CD14-positive monocyte (primary cell): Measurements from ENCODE around the gene TNIK. TPM values are rescaled to one million over a fixed set of nuclear protein-coding genes. Genes with fewer than 3 reads are reported as not detected.

ENCODE experiments used
- DNase-seq, 3 donors: peaks; one replicate each; pipeline ENCODE4 v3.0.0-alpha.2; 2011 to 2022
- H2AFZ ChIP-seq: 2 replicates; pipeline ENCODE4 v1.6.0; 2012; ENCODE audit warnings: mild to moderate bottlenecking, low read depth, low read length, inconsistent platforms; ENCODE audit not compliant: insufficient read depth, poor library complexity, severe bottlenecking
- H3K27ac ChIP-seq, 2 donors: 1 replicate in 1 of 2; 2 replicates in 1 of 2; pipeline ENCODE4 v1.5.1; 2012 to 2013; ENCODE audit warnings: low read length in 2 of 2, control low read depth in 1 of 2, inconsistent platforms in 1 of 2, low read depth in 1 of 2, mild to moderate bottlenecking in 1 of 2
- H3K27me3 ChIP-seq, 2 donors: one replicate each; pipeline versions ENCODE4 v1.6.0 to v1.6.1; 2011 to 2013; ENCODE audit warnings: low read length in 2 of 2; ENCODE audit not compliant: control insufficient read depth in 2 of 2, insufficient read depth in 2 of 2
- H3K36me3 ChIP-seq, 2 donors: replicated peaks in 1 of 2; 1 replicate in 1 of 2; 2 replicates in 1 of 2; pipeline versions ENCODE4 v1.5.1 to v1.6.1; 2012 to 2013; ENCODE audit warnings: low read length in 2 of 2, control low read depth in 1 of 2, inconsistent platforms in 1 of 2, mild to moderate bottlenecking in 1 of 2; ENCODE audit not compliant: insufficient read depth in 2 of 2, control insufficient read depth in 1 of 2
- H3K4me1 ChIP-seq, 2 donors: 1 replicate in 1 of 2; 2 replicates in 1 of 2; pipeline versions ENCODE4 v1.5.1 to v1.6.1; 2012 to 2013; ENCODE audit warnings: low read length in 2 of 2, control low read depth in 1 of 2, inconsistent platforms in 1 of 2, mild to moderate bottlenecking in 1 of 2, moderate library complexity in 1 of 2; ENCODE audit not compliant: insufficient read depth in 2 of 2, control insufficient read depth in 1 of 2
- H3K4me2 ChIP-seq: replicated peaks from 2 replicates; pipeline ENCODE3; 2012; ENCODE audit warnings: low read length, moderate library complexity, mild to moderate bottlenecking; ENCODE audit not compliant: poor library complexity, severe bottlenecking; ENCODE audit errors: extremely low read depth
- H3K4me3 ChIP-seq, 3 experiments: fragments of 200-600 bp in 1 of 3; sonication (generic) in 1 of 3; replicated peaks in 1 of 3; 1 replicate in 2 of 3; 2 replicates in 1 of 3; pipeline ENCODE4 v1.5.1; 2011 to 2013; ENCODE audit warnings: low read length in 3 of 3, mild to moderate bottlenecking in 3 of 3, control low read depth in 2 of 3, low read depth in 2 of 3, inconsistent platforms in 1 of 3, moderate library complexity in 1 of 3
- H3K79me2 ChIP-seq: 2 replicates; pipeline ENCODE4 v1.6.0; 2012; ENCODE audit warnings: mild to moderate bottlenecking, control low read depth, inconsistent platforms, low read length, moderate library complexity; ENCODE audit not compliant: insufficient read depth
- H3K9ac ChIP-seq: 2 replicates; pipeline ENCODE4 v1.6.0; 2017; ENCODE audit warnings: low read length, mild to moderate bottlenecking; ENCODE audit not compliant: insufficient read depth, poor library complexity, severe bottlenecking
- H3K9me3 ChIP-seq, 2 donors: replicated peaks in 1 of 2; 1 replicate in 1 of 2; 2 replicates in 1 of 2; pipeline versions ENCODE4 v1.5.1 to v1.6.1; 2012 to 2013; ENCODE audit warnings: low read length in 2 of 2, control low read depth in 1 of 2; ENCODE audit not compliant: control insufficient read depth in 1 of 2, insufficient read depth in 1 of 2
- H4K20me1 ChIP-seq: 2 replicates; pipeline ENCODE4 v1.6.0; 2012; ENCODE audit warnings: mild to moderate bottlenecking, low read length, control low read depth, moderate library complexity; ENCODE audit not compliant: insufficient read depth
- H3K27ac Mint-ChIP-seq, 7 donors: one replicate each; pipeline ENCODE4 v1.8.0; 2020; ENCODE audit warnings: mild to moderate bottlenecking in 7 of 7, mixed read lengths in 7 of 7, moderate library complexity in 6 of 7, inconsistent platforms in 2 of 7
- H3K27me3 Mint-ChIP-seq, 3 donors: one replicate each; pipeline ENCODE4 v1.8.0; 2021 to 2022; ENCODE audit warnings: low read depth in 3 of 3, mild to moderate bottlenecking in 3 of 3, mixed read lengths in 3 of 3, moderate library complexity in 3 of 3, inconsistent platforms in 1 of 3
- H3K36me3 Mint-ChIP-seq, 2 donors: one replicate each; pipeline ENCODE4 v1.8.0; 2020; ENCODE audit warnings: mixed read lengths in 2 of 2, inconsistent platforms in 1 of 2, mild to moderate bottlenecking in 1 of 2
- H3K4me1 Mint-ChIP-seq: one replicate; pipeline ENCODE4 v1.8.0; 2020; ENCODE audit warnings: mild to moderate bottlenecking, mixed read lengths
- H3K4me3 Mint-ChIP-seq, 2 donors: one replicate each; pipeline ENCODE4 v1.8.0; 2020; ENCODE audit warnings: mild to moderate bottlenecking in 2 of 2, mixed read lengths in 2 of 2, moderate library complexity in 1 of 2
- H3K9me3 Mint-ChIP-seq, 7 donors: one replicate each; pipeline ENCODE4 v1.8.0; 2020 to 2022; ENCODE audit warnings: mixed read lengths in 7 of 7, mild to moderate bottlenecking in 6 of 7, moderate library complexity in 6 of 7, inconsistent platforms in 2 of 7
- CTCF ChIP-seq: fragments of 200-600 bp; IDR thresholded peaks from one replicate; pipeline ENCODE4 v1.8.0; 2022; ENCODE audit warnings: antibody characterized with exemption, mild to moderate bottlenecking
- WGBS: methylation state at CpG from one replicate; pipeline ENCODE4 v1.1.5; 2013; ENCODE audit warnings: missing lambda C conversion rate; ENCODE audit not compliant: insufficient coverage; 5-methylcytosine and 5-hydroxymethylcytosine counted together
- intact Hi-C, 2 donors: fragments of 100-400 bp; cut with micrococcal nuclease; formaldehyde crosslinking; loops; one replicate each; pipeline versions ENCODE4 v1.15.0 to v1.15.1; 2023
- polyA plus RNA-seq, 3 donors: library from polyadenylated mRNA; depleted of rRNA in 1 of 3; unstranded in 2 of 3; stranded (reverse) in 1 of 3; fragments of 300-500 nt in 2 of 3; fragments of >200 nt in 1 of 3; fragmentation: Illumina TruSeq in 2 of 3; gene quantifications; 1 replicate in 2 of 3; 2 replicates in 1 of 3; pipeline ENCODE4 v1.2.3, GENCODE V29; 2012 to 2021

TNIK gene
- polyA plus RNA-seq, 3 donors, result 0.36 to 1.8 (median 0.75) TPM

GRCh38 chr3:171480526-171480925, 20.3 kb upstream of the TNIK start:
- no peak for DNase-seq
- H2AFZ ChIP-seq, result no peak overlapping the region
- no peak overlapping the region for H3K4me2 ChIP-seq
- no peaks in the 10 kb centered on the region for H3K9me3 ChIP-seq
- intact Hi-C loops, result no loop called here
- TF ChIP-seq CTCF, result no peak
- H3K36me3 ChIP-seq, result no peaks in the 10 kb centered on the region
- WGBS, result 20% methylated on average over 1 of the region's 1 CpG
- H3K4me1 Mint-ChIP-seq, result no peaks in the 10 kb centered on the region
- no peaks in the 10 kb centered on the region for H3K36me3 Mint-ChIP-seq
- H3K27me3 Mint-ChIP-seq, result peaks cover 1 to 4% (median 1%) of the 10 kb centered on the region in 3 donors
- no peak overlapping the region for H3K27ac ChIP-seq
- peaks cover 0 to 3% (median 3%) of the 10 kb centered on the region in 7 donors for H3K9me3 Mint-ChIP-seq
- H4K20me1 ChIP-seq, result no peaks in the 10 kb centered on the region
- no peaks in the 10 kb centered on the region for H3K79me2 ChIP-seq
- H3K9ac ChIP-seq, result no peak overlapping the region
- no peak overlapping the region for H3K4me3 Mint-ChIP-seq
- no peak overlapping the region for H3K4me3 ChIP-seq
- H3K27me3 ChIP-seq, result no peaks in the 10 kb centered on the region
- H3K27ac Mint-ChIP-seq, result no peak overlapping the region
- H3K4me1 ChIP-seq, result no peaks in the 10 kb centered on the region

- Histone ChIP-seq H3K4me3 (no peak overlapping the region), H3K4me1 (no peaks in the 10 kb centered on the region), H3K27ac (no peak overlapping the region), H3K27me3 (peaks cover 0 to 2% of the 10 kb centered on the region in 2 donors), H3K36me3 (no peaks in the 10 kb centered on the region), H4K20me1 (no peaks in the 10 kb centered on the region), H3K9ac (no peak overlapping the region), H3K9me3 (no peaks in the 10 kb centered on the region), H3K4me2 (no peak overlapping the region), H3K79me2 (no peaks in the 10 kb centered on the region), H2AFZ (no peak overlapping the region)
- Mint-ChIP-seq H3K4me3 (no peak overlapping the region), H3K27me3 (peaks cover 0 to 1% (median 1%) of the 10 kb centered on the region in 3 donors), H3K27ac (no peak overlapping the region), H3K4me1 (no peaks in the 10 kb centered on the region), H3K9me3 (peaks cover 0 to 4% (median 3%) of the 10 kb centered on the region in 7 donors), H3K36me3 (no peaks in the 10 kb centered on the region)
- no peak for DNase-seq
- intact Hi-C loops, result no loop called here
- no peak for TF ChIP-seq CTCF
Measured at GRCh38 chr3:171476532-171477102, 16.4 kb upstream of the TNIK start.
